T-helper 2 cell treated with Interferon-gamma antibody and Interleukin-4, amounts not matched to agents 5 μg/mL and 100 μg/mL, for 36 hours (primary cell): ENCODE results near the gene ABHD16A.

Experiments used
- DNase-seq: peaks from one replicate; pipeline ENCODE4 v3.0.0; 2021; ENCODE audit warnings: low spot score
- H3K27ac Mint-ChIP-seq: one replicate; pipeline ENCODE4 v1.8.0; 2021; ENCODE audit warnings: mild to moderate bottlenecking, mixed read lengths
- H3K27me3 Mint-ChIP-seq: one replicate; pipeline ENCODE4 v1.8.0; 2021; ENCODE audit warnings: low read depth, mixed read lengths
- H3K36me3 Mint-ChIP-seq: one replicate; pipeline ENCODE4 v1.8.0; 2021; ENCODE audit warnings: low read depth, mixed read lengths
- H3K4me1 Mint-ChIP-seq: one replicate; pipeline ENCODE4 v1.8.0; 2021; ENCODE audit warnings: low read depth, mixed read lengths
- H3K4me3 Mint-ChIP-seq: one replicate; pipeline ENCODE4 v1.8.0; 2022; ENCODE audit warnings: mild to moderate bottlenecking, moderate library complexity, mixed read lengths
- H3K9me3 Mint-ChIP-seq: one replicate; pipeline ENCODE4 v1.8.0; 2021; ENCODE audit warnings: mixed read lengths

The ABHD16A gene

DNA sequence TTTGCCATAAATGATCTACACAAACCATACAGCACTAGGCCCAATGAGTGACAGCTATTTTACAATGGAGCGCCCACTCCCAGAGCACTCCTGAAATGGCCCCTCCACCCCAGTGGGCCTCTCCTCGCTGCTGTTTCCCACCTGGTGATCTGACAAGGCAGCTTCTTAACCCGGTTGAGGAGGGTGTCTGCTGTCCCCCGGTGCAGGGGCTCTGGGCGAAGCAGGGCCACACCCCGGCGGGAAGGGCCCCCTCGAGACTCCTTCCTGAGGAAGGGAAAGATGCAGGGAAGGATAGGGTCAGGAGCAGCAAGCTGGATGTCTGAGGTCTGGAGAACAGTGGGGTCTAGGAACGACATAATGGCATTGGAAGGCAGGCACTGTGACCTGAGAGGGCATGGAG lies 10.2 kb downstream of the ABHD16A start:
- Mint-ChIP-seq H3K4me1 (peaks cover 8% of the 10 kb centered on the region), H3K27me3 (no peaks in the 10 kb centered on the region), H3K4me3 (no peak overlapping the region), H3K27ac (no peak overlapping the region), H3K9me3 (no peaks in the 10 kb centered on the region), H3K36me3 (peaks cover 55% of the 10 kb centered on the region)
- no peak for DNase-seq

DNA sequence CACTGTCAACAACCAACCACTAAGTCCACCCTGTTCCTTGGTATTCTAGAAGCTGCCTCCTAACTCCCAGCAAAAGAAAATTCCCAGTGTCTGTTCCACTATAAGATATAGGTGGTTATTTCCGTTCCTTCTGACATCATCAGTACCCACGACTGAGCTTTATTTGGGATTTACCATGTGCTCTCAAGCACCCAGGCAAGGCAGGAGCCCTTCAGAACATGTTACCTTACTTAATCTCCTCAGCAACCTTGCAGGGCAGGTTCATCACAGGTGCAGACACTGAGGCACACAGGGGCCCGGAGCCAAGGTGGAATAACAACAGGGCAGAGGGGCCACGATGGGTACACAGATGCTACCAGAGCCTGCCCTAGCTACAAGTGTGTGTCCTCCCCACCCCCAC lies 10.8 kb downstream of the ABHD16A start:
- Mint-ChIP-seq H3K27ac (no peak overlapping the region), H3K27me3 (no peaks in the 10 kb centered on the region), H3K4me1 (peaks cover 3% of the 10 kb centered on the region), H3K9me3 (no peaks in the 10 kb centered on the region), H3K36me3 (peaks cover 53% of the 10 kb centered on the region), H3K4me3 (no peak overlapping the region)
- no peak for DNase-seq

DNA sequence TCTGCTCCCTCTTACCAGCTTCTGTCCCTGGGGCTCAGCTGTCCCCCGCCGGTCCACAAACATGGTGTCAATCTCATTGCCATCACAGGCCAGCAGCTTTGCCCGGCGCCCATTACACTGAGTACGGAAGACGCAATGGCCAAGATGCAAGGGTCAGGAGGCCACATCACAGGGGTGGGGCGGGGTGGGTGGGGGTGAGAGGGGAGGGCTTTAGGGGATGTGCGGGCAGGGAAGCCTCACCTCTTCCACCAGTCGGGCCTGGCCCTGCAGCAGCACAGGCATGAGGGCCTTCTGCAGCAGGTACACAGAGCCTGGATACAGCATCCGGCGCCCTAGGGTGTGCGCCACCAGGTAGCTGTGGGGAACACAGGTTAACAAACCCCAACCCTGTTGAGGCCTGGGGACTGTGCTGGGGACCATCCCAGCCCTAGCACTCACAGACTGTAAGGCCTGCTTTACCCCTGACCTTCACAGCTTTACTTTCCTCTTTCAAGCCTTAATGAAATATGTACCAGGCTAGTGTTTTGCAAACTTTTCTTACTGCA lies 11.5 kb downstream of the ABHD16A start:
- Mint-ChIP-seq H3K27me3 (no peaks in the 10 kb centered on the region), H3K27ac (no peak overlapping the region), H3K9me3 (no peaks in the 10 kb centered on the region), H3K4me3 (no peak overlapping the region), H3K36me3 (peaks cover 49% of the 10 kb centered on the region), H3K4me1 (no peaks in the 10 kb centered on the region)
- no peak for DNase-seq

GRCh38 chr6:31691078-31691463 lies 12.1 kb downstream of the ABHD16A start:
- H3K4me1 Mint-ChIP-seq: no peaks in the 10 kb centered on the region

GRCh38 chr6:31690231-31691077 lies 12.7 kb downstream of the ABHD16A start:
- H3K36me3 Mint-ChIP-seq: peaks cover 54% of the 10 kb centered on the region
- H3K4me3 Mint-ChIP-seq: no peak overlapping the region
- DNase-seq: no peak
- H3K27ac Mint-ChIP-seq: peak overlapping the region; percentile 17
- H3K9me3 Mint-ChIP-seq: no peaks in the 10 kb centered on the region
- no peaks in the 10 kb centered on the region for H3K4me1 Mint-ChIP-seq
- H3K27me3 Mint-ChIP-seq: no peaks in the 10 kb centered on the region

More at GRCh38 chr6:31691078-31691463, 12.1 kb downstream of the ABHD16A start:
- no peak for DNase-seq
- no peak overlapping the region for H3K4me3 Mint-ChIP-seq
- H3K27me3 Mint-ChIP-seq: no peaks in the 10 kb centered on the region
- H3K9me3 Mint-ChIP-seq: no peaks in the 10 kb centered on the region
- H3K36me3 Mint-ChIP-seq: peaks cover 50% of the 10 kb centered on the region
- H3K27ac Mint-ChIP-seq: peak overlapping the region; percentile 10

- H3K9me3 Mint-ChIP-seq: no peaks in the 10 kb centered on the region
- no peak overlapping the region for H3K4me3 Mint-ChIP-seq
- no peak for DNase-seq
- H3K27me3 Mint-ChIP-seq: no peaks in the 10 kb centered on the region
- no peak overlapping the region for H3K27ac Mint-ChIP-seq
- H3K4me1 Mint-ChIP-seq: no peaks in the 10 kb centered on the region
- H3K36me3 Mint-ChIP-seq: peaks cover 51% of the 10 kb centered on the region
Measured at GRCh38 chr6:31689249-31690110, 13.6 kb downstream of the ABHD16A start.

DNA sequence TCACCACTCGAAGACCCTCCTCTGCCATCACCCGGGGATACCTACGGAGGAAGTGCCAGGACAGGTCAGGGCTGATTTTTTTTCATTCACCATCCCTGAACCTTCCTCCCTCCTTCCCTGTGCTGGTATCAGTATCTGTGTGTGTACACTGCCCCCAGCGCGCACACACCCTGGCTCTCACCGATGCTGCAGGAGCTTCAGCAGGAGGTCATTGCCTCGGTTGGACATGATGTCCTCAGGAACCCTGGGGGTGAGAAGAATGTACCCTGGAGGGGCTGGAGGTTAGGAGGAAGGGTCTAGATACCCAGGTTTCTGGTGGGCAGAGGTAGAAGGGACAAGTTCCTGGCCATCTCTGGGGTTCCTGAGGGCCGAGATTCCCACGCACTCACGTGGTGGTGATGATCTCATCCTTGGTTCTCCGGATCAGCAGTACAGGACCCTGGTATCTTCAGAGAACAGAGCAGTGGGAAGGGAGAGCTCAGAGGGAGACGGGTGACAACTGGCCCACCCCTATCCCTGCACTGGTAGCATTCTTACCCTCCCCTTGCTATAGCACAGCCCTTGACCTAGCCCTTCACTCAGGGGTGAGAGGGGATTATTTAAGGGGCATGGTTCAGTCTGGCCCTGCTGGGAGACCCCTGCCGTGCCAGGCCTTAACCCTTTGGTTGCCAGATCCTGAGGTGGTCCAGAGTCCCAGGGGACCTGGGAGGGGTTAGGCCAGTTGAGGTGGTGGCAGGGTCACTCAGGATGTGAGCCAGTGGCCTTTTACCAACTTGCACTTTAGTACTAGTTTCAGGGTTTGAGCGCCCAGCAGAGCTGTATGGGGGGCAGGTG lies 15.0 kb downstream of the ABHD16A start:
- H3K27ac Mint-ChIP-seq: peak overlapping the region; percentile 26
- no peak for DNase-seq
- H3K9me3 Mint-ChIP-seq: no peaks in the 10 kb centered on the region
- H3K36me3 Mint-ChIP-seq: peaks cover 45% of the 10 kb centered on the region
- no peak overlapping the region for H3K4me3 Mint-ChIP-seq
- H3K4me1 Mint-ChIP-seq: no peaks in the 10 kb centered on the region
- no peaks in the 10 kb centered on the region for H3K27me3 Mint-ChIP-seq

GRCh38 chr6:31687321-31687720 lies 15.8 kb downstream of the ABHD16A start:
- H3K4me3 Mint-ChIP-seq: no peak overlapping the region
- H3K9me3 Mint-ChIP-seq: no peaks in the 10 kb centered on the region
- H3K4me1 Mint-ChIP-seq: no peaks in the 10 kb centered on the region
- no peaks in the 10 kb centered on the region for H3K27me3 Mint-ChIP-seq
- no peak for DNase-seq
- no peak overlapping the region for H3K27ac Mint-ChIP-seq
- peaks cover 39% of the 10 kb centered on the region for H3K36me3 Mint-ChIP-seq

DNA sequence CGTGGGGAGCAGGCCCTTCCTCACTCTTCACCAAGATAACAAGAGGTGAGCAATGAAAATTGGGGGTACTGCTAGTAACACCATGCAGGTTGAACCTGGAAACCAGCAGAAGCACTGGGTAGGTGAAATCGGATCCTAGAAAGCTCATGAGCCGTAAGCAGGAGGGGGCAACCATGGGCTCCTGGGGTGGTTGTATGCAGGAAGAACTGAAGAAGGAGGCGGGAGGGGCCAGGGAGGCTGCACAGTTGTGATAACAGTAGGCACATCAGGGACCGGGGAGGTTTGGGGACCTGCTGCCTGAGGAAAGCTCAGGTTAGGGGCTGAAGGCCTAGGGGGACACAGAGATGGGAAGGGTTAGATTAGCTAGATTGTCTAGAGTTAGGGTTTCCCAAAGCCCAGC lies 16.6 kb downstream of the ABHD16A start:
- no peak for DNase-seq
- no peaks in the 10 kb centered on the region for H3K9me3 Mint-ChIP-seq
- H3K27me3 Mint-ChIP-seq: no peaks in the 10 kb centered on the region
- no peak overlapping the region for H3K27ac Mint-ChIP-seq
- H3K36me3 Mint-ChIP-seq: peaks cover 38% of the 10 kb centered on the region
- peaks cover 2% of the 10 kb centered on the region for H3K4me1 Mint-ChIP-seq
- no peak overlapping the region for H3K4me3 Mint-ChIP-seq

- Mint-ChIP-seq H3K27ac (no peak overlapping the region), H3K9me3 (no peaks in the 10 kb centered on the region), H3K4me1 (peaks cover 17% of the 10 kb centered on the region), H3K27me3 (no peaks in the 10 kb centered on the region), H3K4me3 (no peak overlapping the region), H3K36me3 (peaks cover 21% of the 10 kb centered on the region)
- DNase-seq: no peak
Measured at GRCh38 chr6:31683591-31683990, 19.5 kb downstream of the ABHD16A start.

GRCh38 chr6:31681135-31681671 lies 21.9 kb downstream of the ABHD16A start:
- H3K4me3 Mint-ChIP-seq: peak overlapping the region; percentile 74
- H3K27ac Mint-ChIP-seq: peak overlapping the region; percentile 34
- H3K9me3 Mint-ChIP-seq: no peaks in the 10 kb centered on the region
- H3K4me1 Mint-ChIP-seq: peaks cover 22% of the 10 kb centered on the region
- peak; percentile 36 for DNase-seq
- peaks cover 9% of the 10 kb centered on the region for H3K36me3 Mint-ChIP-seq
- no peaks in the 10 kb centered on the region for H3K27me3 Mint-ChIP-seq

GRCh38 chr6:31680226-31681134 lies 22.6 kb downstream of the ABHD16A start, which contains the start of gene LY6G5C:
Gene LY6G5C, minus strand, starts transcription at chr6:31681067. Its CDS starts 694 bp downstream, at chr6:31680373.
- no peaks in the 10 kb centered on the region for H3K27me3 Mint-ChIP-seq
- H3K27ac Mint-ChIP-seq: peak within 1 kb of the TSS; percentile 73
- peaks cover 22% of the 10 kb centered on the region for H3K4me1 Mint-ChIP-seq
- DNase-seq: peak; percentile 50
- H3K4me3 Mint-ChIP-seq: peak within 1 kb of the TSS; percentile 74
- H3K9me3 Mint-ChIP-seq: no peaks in the 10 kb centered on the region
- peaks cover 4% of the 10 kb centered on the region for H3K36me3 Mint-ChIP-seq
